IMR-90 (cell line): ENCODE measurements around the gene SPINT1. TPM values are rescaled to one million over a fixed set of nuclear protein-coding genes. Genes with fewer than 3 reads are reported as not detected.

Experiments used
- ATAC-seq: fragments of 200-7000 bp; cut with Tn5 transposase; 2 replicates; pipeline ENCODE4 v1.9.1; 2020; ENCODE audit warnings: low read depth, mild to moderate bottlenecking, moderate library complexity
- BruUV-seq: library from RNA; stranded (reverse); fragments of 400-500 nt; replicated peaks from 2 replicates; lab custom pipeline; 2021; lab: Mats Ljungman, UMichigan
- CTCF ChIA-PET: fragments of 300-600 bp; formaldehyde crosslinking; extraction: SDS; loops from one replicate; lab custom pipeline; 2021; ENCODE audit warnings: antibody characterized with exemption; lab: Yijun Ruan, JAX
- POLR2A ChIA-PET: fragments of 300-600 bp; sonication (Branson Sonifier 250); formaldehyde crosslinking; loops from one replicate; lab custom pipeline; 2022; ENCODE audit warnings: antibody characterized with exemption; ENCODE audit not compliant: unreplicated experiment; lab: Charles Lee
- DNase-seq: peaks from one replicate; pipeline ENCODE4 v3.0.0; 2013
- H2AFZ ChIP-seq: replicated peaks from 2 replicates; pipeline ENCODE3; 2013; ENCODE audit warnings: low read length, mild to moderate bottlenecking; ENCODE audit not compliant: poor library complexity
- H2AK5ac ChIP-seq: 2 replicates; pipeline ENCODE4 v1.6.1; 2013; ENCODE audit warnings: low read depth, low read length, inconsistent platforms
- H2AK9ac ChIP-seq: replicated peaks from 2 replicates; pipeline ENCODE3; 2013; ENCODE audit warnings: mild to moderate bottlenecking, low read depth, low read length, moderate library complexity; ENCODE audit not compliant: poor library complexity
- H2BK120ac ChIP-seq: 2 replicates; pipeline ENCODE4 v1.6.1; 2013; ENCODE audit warnings: low read depth, low read length, inconsistent platforms
- H2BK15ac ChIP-seq: 3 replicates; pipeline ENCODE4 v1.6.1; 2013; ENCODE audit warnings: low read depth, low read length, inconsistent platforms
- H2BK20ac ChIP-seq: 2 replicates; pipeline ENCODE4 v1.6.1; 2013; ENCODE audit warnings: low read depth, mild to moderate bottlenecking, inconsistent platforms, low read length, moderate library complexity
- H2BK5ac ChIP-seq: 2 replicates; pipeline ENCODE4 v1.6.1; 2013; ENCODE audit warnings: mild to moderate bottlenecking, low read depth, low read length, inconsistent platforms; ENCODE audit not compliant: poor library complexity, severe bottlenecking
- H3K14ac ChIP-seq: replicated peaks from 2 replicates; pipeline ENCODE4 v1.6.1; 2013; ENCODE audit warnings: low read depth, low read length, inconsistent platforms
- H3K18ac ChIP-seq: 2 replicates; pipeline ENCODE4 v1.6.1; 2013; ENCODE audit warnings: low read depth, low read length, control low read depth
- H3K23ac ChIP-seq: 2 replicates; pipeline ENCODE4 v1.6.1; 2013; ENCODE audit warnings: low read depth, low read length, inconsistent platforms
- H3K27ac ChIP-seq: 2 replicates; pipeline ENCODE4 v1.5.1; 2013; ENCODE audit warnings: mild to moderate bottlenecking, control low read depth, low read length; ENCODE audit not compliant: insufficient read depth
- H3K27me3 ChIP-seq: 2 replicates; pipeline ENCODE4 v1.6.1; 2013; ENCODE audit warnings: low read length; ENCODE audit not compliant: control insufficient read depth, insufficient read depth
- H3K36me3 ChIP-seq: 2 replicates; pipeline ENCODE4 v1.6.1; 2013; ENCODE audit warnings: low read length, mixed read lengths; ENCODE audit not compliant: control insufficient read depth, insufficient read depth
- H3K4ac ChIP-seq: 2 replicates; pipeline ENCODE4 v1.6.1; 2013; ENCODE audit warnings: low read depth, low read length, inconsistent platforms
- H3K4me1 ChIP-seq: 2 replicates; pipeline ENCODE4 v1.6.1; 2013; ENCODE audit warnings: low read length, mixed read lengths; ENCODE audit not compliant: control insufficient read depth, insufficient read depth
- H3K4me2 ChIP-seq: 2 replicates; pipeline ENCODE4 v1.6.1; 2013; ENCODE audit warnings: low read depth, mild to moderate bottlenecking, control low read depth, low read length, moderate library complexity
- H3K4me3 ChIP-seq: 2 replicates; pipeline ENCODE4 v1.5.1; 2013; ENCODE audit warnings: low read depth, mild to moderate bottlenecking, control low read depth, low read length, moderate library complexity; ENCODE audit not compliant: insufficient read depth
- H3K56ac ChIP-seq: 2 replicates; pipeline ENCODE4 v1.6.1; 2013; ENCODE audit warnings: low read length, inconsistent platforms; ENCODE audit not compliant: insufficient read depth; ENCODE audit errors: extremely low read depth
- H3K79me1 ChIP-seq, 2 experiments: 2 replicates each; pipeline ENCODE4 v1.6.1; 2013; ENCODE audit warnings: low read length in 2 of 2, inconsistent platforms in 1 of 2, low read depth in 1 of 2
- H3K9ac ChIP-seq: 2 replicates; pipeline ENCODE4 v1.6.1; 2013; ENCODE audit warnings: low read depth, low read length, control low read depth
- H3K9me1 ChIP-seq: 2 replicates; pipeline ENCODE4 v1.6.1; 2013; ENCODE audit warnings: low read length, inconsistent platforms; ENCODE audit not compliant: insufficient read depth
- H3K9me3 ChIP-seq: 2 replicates; pipeline ENCODE4 v1.6.1; 2013; ENCODE audit warnings: low read length; ENCODE audit not compliant: control insufficient read depth, insufficient read depth
- H4K20me1 ChIP-seq: 2 replicates; pipeline ENCODE4 v1.6.1; 2013; ENCODE audit warnings: low read length, inconsistent platforms; ENCODE audit not compliant: insufficient read depth
- H4K5ac ChIP-seq: 2 replicates; pipeline ENCODE4 v1.6.1; 2013; ENCODE audit warnings: mild to moderate bottlenecking, low read depth, low read length, control low read depth
- H4K8ac ChIP-seq, 2 experiments: 2 replicates each; pipeline ENCODE4 v1.6.1; 2013; ENCODE audit warnings: low read depth in 2 of 2, low read length in 2 of 2, control low read depth in 1 of 2, inconsistent platforms in 1 of 2
- H4K91ac ChIP-seq: 2 replicates; pipeline ENCODE4 v1.6.1; 2013; ENCODE audit warnings: low read depth, low read length, inconsistent platforms; ENCODE audit not compliant: insufficient read depth
- CEBPB ChIP-seq: IDR thresholded peaks from 2 replicates; pipeline ENCODE4 v1.6.1; 2012; ENCODE audit warnings: low read depth, low read length, improper control_type of control experiment
- CHD1 ChIP-seq: IDR thresholded peaks from 2 replicates; pipeline ENCODE4 v1.6.1; 2012; ENCODE audit warnings: low read depth, low read length, improper control_type of control experiment
- CTCF ChIP-seq: conservative IDR thresholded peaks from 2 replicates; pipeline ENCODE4 v1.5.1; 2012; ENCODE audit warnings: mild to moderate bottlenecking, low read depth, low read length, improper control_type of control experiment
- ELK1 ChIP-seq: fragments of 150-350 bp; IDR thresholded peaks from 2 replicates; pipeline ENCODE4 v1.6.1; 2016; ENCODE audit warnings: low read depth, mild to moderate bottlenecking, low read length, moderate library complexity, borderline replicate concordance
- FOS ChIP-seq: fragments of 150-350 bp; IDR thresholded peaks from 2 replicates; pipeline ENCODE4 v1.6.1; 2016; ENCODE audit warnings: low read depth, low read length
- MAFK ChIP-seq: IDR thresholded peaks from 2 replicates; pipeline ENCODE4 v1.6.1; 2012; ENCODE audit warnings: low read depth, low read length, improper control_type of control experiment
- MXI1 ChIP-seq: IDR thresholded peaks from 2 replicates; pipeline ENCODE4 v1.6.1; 2012; ENCODE audit warnings: low read depth, mild to moderate bottlenecking, low read length, moderate library complexity, borderline replicate concordance
- NFE2L2 ChIP-seq: fragments of 150-350 bp; IDR thresholded peaks from 2 replicates; pipeline ENCODE4 v1.6.1; 2016; ENCODE audit warnings: low read depth, mild to moderate bottlenecking, low read length
- POLR2A ChIP-seq: IDR thresholded peaks from 2 replicates; pipeline ENCODE4 v1.6.1; 2012; ENCODE audit warnings: mild to moderate bottlenecking, low read depth, low read length
- RAD21 ChIP-seq: IDR thresholded peaks from 2 replicates; pipeline ENCODE4 v1.6.1; 2012; ENCODE audit warnings: low read length, improper control_type of control experiment
- RCOR1 ChIP-seq: IDR thresholded peaks from 2 replicates; pipeline ENCODE4 v1.6.1; 2012; ENCODE audit warnings: mild to moderate bottlenecking, low read length, improper control_type of control experiment; ENCODE audit not compliant: insufficient replicate concordance
- RFX5 ChIP-seq: IDR thresholded peaks from 2 replicates; pipeline ENCODE4 v1.8.0; 2012; ENCODE audit warnings: low read depth, mild to moderate bottlenecking, low read length, moderate library complexity
- USF2 ChIP-seq: fragments of 150-350 bp; IDR thresholded peaks from 2 replicates; pipeline ENCODE4 v1.6.1; 2017; ENCODE audit warnings: mild to moderate bottlenecking, antibody characterized with exemption, low read length, low read depth
- WGBS, 2 experiments: methylation state at CpG; one replicate each; pipeline versions ENCODE4 v1.1.5 to v1.1.7; 2013; ENCODE audit warnings: missing lambda C conversion rate in 2 of 2; ENCODE audit not compliant: insufficient read length in 1 of 2; ENCODE audit errors: extremely low coverage in 2 of 2; 5-methylcytosine and 5-hydroxymethylcytosine counted together
- dilution Hi-C: fragments of 300-500 bp; cut with HindIII; formaldehyde crosslinking; loops from one replicate; pipeline ENCODE4 v1.14.3; 2018; ENCODE audit warnings: low sequenced_read_pairs; ENCODE audit not compliant: unreplicated experiment
- in situ Hi-C: fragments of 300-500 bp; cut with MboI; formaldehyde crosslinking; loops from 3 replicates; pipeline ENCODE4 v1.14.3; 2019; ENCODE audit warnings: low sequenced_read_pairs, inconsistent platforms, mixed read lengths
- intact Hi-C: fragments of 100-400 bp; cut with micrococcal nuclease; formaldehyde crosslinking; loops from 2 replicates; pipeline ENCODE4 v1.10.0; 2022
- polyA plus RNA-seq, 3 experiments: library from polyadenylated mRNA; depleted of rRNA; stranded (reverse); fragments of >200 nt; gene quantifications; 2 replicates each; pipeline ENCODE4 v1.2.3, GENCODE V29; 2012; ENCODE audit warnings: low replicate concordance in 1 of 3
- total RNA-seq: library from RNA; depleted of rRNA; stranded (reverse); fragments of >200 nt; gene quantifications from 2 replicates; pipeline ENCODE4 v1.2.3, GENCODE V29; 2012

SPINT1 gene
- total and polyA plus RNA-seq, 2 of the 4 experiments (the other 2 are of a cell fraction) = 0.90 to 2.1 TPM

- in situ Hi-C loops = no loop called here
- peak within 1 kb of the TSS; percentile 98 to 100 for H4K8ac ChIP-seq
- H3K27ac ChIP-seq = peak within 1 kb of the TSS; percentile 88
- intact Hi-C loops = loop anchor here (1.0 kb wide), 1 partner anchor 37 kb away; the partner anchor contains the start of gene SPINT1
- no peaks in the 10 kb centered on the region for H4K20me1 ChIP-seq
- H2BK20ac ChIP-seq = 0 out of 2 replicates have a peak within 1 kb of the TSS, but pooled peaks have one; percentile 8
- peak within 1 kb of the TSS; percentile 97 for H2AFZ ChIP-seq
- H3K27me3 ChIP-seq = no peaks in the 10 kb centered on the region
- peak within 1 kb of the TSS; percentile 91 for H3K18ac ChIP-seq
- H3K79me1 ChIP-seq = peaks cover 33 to 56% of the 10 kb centered on the region in 2 experiments
- H3K36me3 ChIP-seq = peaks cover 8% of the 10 kb centered on the region; the same call in 1 of the 2 replicates
- H2BK120ac ChIP-seq = peak within 1 kb of the TSS; percentile 82
- no TSS peak for BruUV-seq
- ATAC-seq (peak; percentile 98), DNase-seq (peak; percentile 97)
- peaks cover 3% of the 10 kb centered on the region; the same call in 1 of the 2 replicates for H3K9me1 ChIP-seq
- H2BK5ac ChIP-seq = peak within 1 kb of the TSS; percentile 91
- H3K56ac ChIP-seq = peak within 1 kb of the TSS; percentile 91
- peak within 1 kb of the TSS; percentile 94 for H3K4me2 ChIP-seq
- CTCF ChIA-PET = no interaction called here
- POLR2A ChIA-PET = interaction anchor here (0.5 to 0.6 kb wide), 2 partner anchors 128 to 129 kb away, joined by 3 to 6 read pairs; no protein-coding TSS in a partner anchor
- peak within 1 kb of the TSS; percentile 99 for H4K91ac ChIP-seq
- H4K5ac ChIP-seq = peak within 1 kb of the TSS; percentile 97
- peak within 1 kb of the TSS; percentile 97 for H3K23ac ChIP-seq
- H3K4ac ChIP-seq = peak within 1 kb of the TSS; percentile 98
- peak within 1 kb of the TSS; percentile 95 for H3K9ac ChIP-seq
- peak within 1 kb of the TSS; percentile 90 for H2AK9ac ChIP-seq
- no peaks in the 10 kb centered on the region for H3K9me3 ChIP-seq
- peaks cover 6% of the 10 kb centered on the region for H3K4me1 ChIP-seq
- H2AK5ac ChIP-seq = peak within 1 kb of the TSS; percentile 96
- peak within 1 kb of the TSS; percentile 92; the same call in 1 of the 3 replicates for H2BK15ac ChIP-seq
- dilution Hi-C loops = no loop called here
- H3K14ac ChIP-seq = peak within 1 kb of the TSS; percentile 97
- 1% methylated on average over 38 of the region's 64 CpGs; no CpG with 5 or more reads in 1 of the 2 experiments for WGBS, 2 experiments
- H3K4me3 ChIP-seq = peak within 1 kb of the TSS; percentile 82
- TF ChIP-seq CHD1 = no peak
- TF ChIP-seq POLR2A = peak; percentile 49; the same call in 1 of the 2 replicates
- TF ChIP-seq NFE2L2 = no peak
- TF ChIP-seq FOS = no peak
- no peak for TF ChIP-seq CEBPB
- TF ChIP-seq RCOR1 = no peak
- TF ChIP-seq ELK1 = no peak
- peak; percentile 27; the same call in 1 of the 2 replicates for TF ChIP-seq USF2
- no peak for TF ChIP-seq RAD21
- TF ChIP-seq MAFK = no peak
- TF ChIP-seq RFX5 = no peak
- TF ChIP-seq MXI1 = peak; percentile 29; the same call in 1 of the 2 replicates
- no peak for TF ChIP-seq CTCF
Measured at GRCh38 chr15:40807028-40807887, 36.6 kb upstream of the SPINT1 start, which contains the start of the genes DNAJC17 and ZFYVE19. DNAJC17 (minus strand) TSS chr15:40807473; CDS start chr15:40807446, 27 bp downstream. ZFYVE19 (plus strand) TSS chr15:40807089; CDS start chr15:40807590, 501 bp downstream.
